ENCODE data around the gene REV1.
"Not testable (repeated sequence)": the region's sequence is repeated elsewhere in the genome, so short reads cannot be mapped to it uniquely, and the experiment has no call there.

Gene REV1

DNA sequence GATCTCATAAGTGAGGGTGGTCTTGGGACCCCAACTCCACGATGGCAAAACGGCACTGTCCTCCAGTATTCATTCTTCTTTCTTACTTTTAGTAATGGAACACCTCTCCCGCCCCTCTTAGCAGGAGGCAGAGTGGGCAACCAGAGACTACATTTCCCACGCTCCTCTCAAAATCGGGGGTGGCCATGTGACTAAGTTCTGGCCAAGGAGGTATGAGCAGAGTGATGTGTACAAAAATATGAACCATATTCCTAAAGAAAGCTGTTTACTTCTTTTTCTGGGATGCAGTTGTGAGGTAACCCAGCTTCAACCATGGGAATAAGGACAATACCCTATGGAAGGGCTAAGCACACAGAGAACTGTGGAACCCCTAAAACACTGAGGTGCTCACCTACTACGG lies 12.8 kb downstream of the REV1 start:
- no peak overlapping the region for H3K4me3 ChIP-seq (ENCODE audit: low read depth, low read length)
- DNase-seq (ENCODE audit: low read depth): no peak
- TF ChIP-seq, protein P1, sequence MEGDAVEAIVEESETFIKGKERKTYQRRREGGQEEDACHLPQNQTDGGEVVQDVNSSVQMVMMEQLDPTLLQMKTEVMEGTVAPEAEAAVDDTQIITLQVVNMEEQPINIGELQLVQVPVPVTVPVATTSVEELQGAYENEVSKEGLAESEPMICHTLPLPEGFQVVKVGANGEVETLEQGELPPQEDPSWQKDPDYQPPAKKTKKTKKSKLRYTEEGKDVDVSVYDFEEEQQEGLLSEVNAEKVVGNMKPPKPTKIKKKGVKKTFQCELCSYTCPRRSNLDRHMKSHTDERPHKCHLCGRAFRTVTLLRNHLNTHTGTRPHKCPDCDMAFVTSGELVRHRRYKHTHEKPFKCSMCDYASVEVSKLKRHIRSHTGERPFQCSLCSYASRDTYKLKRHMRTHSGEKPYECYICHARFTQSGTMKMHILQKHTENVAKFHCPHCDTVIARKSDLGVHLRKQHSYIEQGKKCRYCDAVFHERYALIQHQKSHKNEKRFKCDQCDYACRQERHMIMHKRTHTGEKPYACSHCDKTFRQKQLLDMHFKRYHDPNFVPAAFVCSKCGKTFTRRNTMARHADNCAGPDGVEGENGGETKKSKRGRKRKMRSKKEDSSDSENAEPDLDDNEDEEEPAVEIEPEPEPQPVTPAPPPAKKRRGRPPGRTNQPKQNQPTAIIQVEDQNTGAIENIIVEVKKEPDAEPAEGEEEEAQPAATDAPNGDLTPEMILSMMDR (IDR thresholded peaks at IDR 0.05; ENCODE audit: low read depth, low read length, missing control alignments): no peak

DNA sequence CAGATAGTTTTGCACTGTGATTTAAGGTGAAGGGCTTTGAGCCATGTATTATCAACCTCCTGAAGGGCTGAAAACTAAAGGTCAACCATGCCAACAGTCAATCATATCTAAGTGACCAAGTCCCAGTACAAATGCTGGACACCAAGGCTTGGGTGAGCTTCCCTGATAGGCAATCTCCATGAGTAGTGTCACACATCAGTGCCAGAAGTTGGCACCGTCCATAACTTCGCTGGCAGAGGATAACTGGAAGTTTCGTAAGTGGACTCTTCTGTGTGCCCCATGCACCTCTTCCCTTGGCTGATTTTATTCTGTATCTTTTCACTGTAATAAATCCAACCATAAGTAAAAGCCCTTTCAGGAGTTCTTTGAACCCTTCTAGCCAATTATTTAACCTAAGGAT lies 13.2 kb downstream of the REV1 start:
- no peak for DNase-seq (ENCODE audit: low read depth)
- TF ChIP-seq, protein P1 (IDR thresholded peaks at IDR 0.05; ENCODE audit: low read depth, low read length, missing control alignments): no peak
- no peak overlapping the region for H3K4me3 ChIP-seq (ENCODE audit: low read depth, low read length)

DNA sequence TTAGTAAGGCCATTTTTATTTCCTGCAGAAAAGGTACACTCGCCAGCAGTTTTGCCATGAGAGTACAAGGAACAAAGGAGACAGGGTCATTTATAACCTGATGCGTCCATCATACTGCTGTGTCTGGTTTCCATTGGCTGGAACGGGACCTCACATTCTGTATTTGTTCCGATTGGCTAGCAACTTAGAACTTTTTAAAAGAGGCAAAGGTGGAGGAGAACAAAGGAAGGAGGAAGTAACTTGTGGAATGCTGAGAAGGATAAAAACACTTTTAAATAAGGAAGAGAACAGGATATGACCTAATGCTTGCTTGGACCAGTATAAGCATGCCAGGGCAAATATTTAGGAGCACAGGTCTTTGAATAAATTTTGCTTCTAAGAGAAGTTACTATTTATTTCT lies 14.7 kb downstream of the REV1 start:
- H3K4me3 ChIP-seq (ENCODE audit: low read depth, low read length); DNase-seq (ENCODE audit: low read depth): not testable (repeated sequence)

DNA sequence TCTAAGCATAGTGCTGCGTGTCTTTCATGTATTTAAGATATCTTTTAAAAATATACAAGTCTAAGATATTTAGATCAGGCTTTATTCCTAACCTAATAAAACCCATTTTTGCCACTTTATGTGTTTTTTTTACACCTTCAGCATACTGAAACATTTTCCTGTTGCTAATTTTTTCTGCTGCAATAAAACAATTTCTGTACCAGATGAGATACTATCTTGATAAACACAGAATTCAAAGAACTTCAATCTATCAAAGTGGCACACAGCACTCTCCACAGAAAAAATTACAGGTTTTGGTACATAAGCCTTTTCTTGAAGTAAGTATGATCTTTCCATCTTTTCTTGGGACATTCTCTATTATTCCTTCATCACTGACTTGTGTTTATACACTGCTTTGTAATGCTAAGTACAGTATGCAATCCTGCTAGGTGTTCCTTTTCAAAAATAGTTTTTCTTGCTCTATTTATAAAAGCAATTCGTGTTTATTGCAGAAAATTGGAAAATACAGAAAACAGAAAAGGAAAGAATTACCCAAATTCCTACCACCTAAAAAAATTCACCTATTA lies 16.2 kb downstream of the REV1 start:
- no peak overlapping the region for H3K4me3 ChIP-seq (ENCODE audit: low read depth, low read length)
- TF ChIP-seq, protein P1 (IDR thresholded peaks at IDR 0.05; ENCODE audit: low read depth, low read length, missing control alignments): no peak
- no peak for DNase-seq (ENCODE audit: low read depth)

DNA sequence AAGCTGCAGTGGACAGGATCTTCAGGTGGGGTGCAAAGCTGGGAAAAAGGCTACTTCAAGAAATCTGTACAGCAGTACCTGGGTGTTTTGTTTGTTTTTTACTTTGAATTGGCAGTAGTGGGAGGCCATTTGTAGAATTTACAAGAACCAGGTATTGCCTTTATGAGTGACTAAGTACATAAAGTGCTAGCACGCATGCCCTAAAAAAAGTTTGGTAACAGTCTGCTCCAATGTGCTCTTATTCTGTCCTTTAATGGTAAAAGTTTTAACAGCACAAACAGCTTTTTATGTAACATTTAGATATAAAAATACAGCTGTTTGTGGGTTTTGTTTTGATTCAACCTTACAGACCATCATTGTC lies 17.2 kb downstream of the REV1 start:
- TF ChIP-seq, protein P1 (IDR thresholded peaks at IDR 0.05; ENCODE audit: low read depth, low read length, missing control alignments): no peak
- no peak overlapping the region for H3K4me3 ChIP-seq (ENCODE audit: low read depth, low read length)
- DNase-seq (ENCODE audit: low read depth): no peak

DNA sequence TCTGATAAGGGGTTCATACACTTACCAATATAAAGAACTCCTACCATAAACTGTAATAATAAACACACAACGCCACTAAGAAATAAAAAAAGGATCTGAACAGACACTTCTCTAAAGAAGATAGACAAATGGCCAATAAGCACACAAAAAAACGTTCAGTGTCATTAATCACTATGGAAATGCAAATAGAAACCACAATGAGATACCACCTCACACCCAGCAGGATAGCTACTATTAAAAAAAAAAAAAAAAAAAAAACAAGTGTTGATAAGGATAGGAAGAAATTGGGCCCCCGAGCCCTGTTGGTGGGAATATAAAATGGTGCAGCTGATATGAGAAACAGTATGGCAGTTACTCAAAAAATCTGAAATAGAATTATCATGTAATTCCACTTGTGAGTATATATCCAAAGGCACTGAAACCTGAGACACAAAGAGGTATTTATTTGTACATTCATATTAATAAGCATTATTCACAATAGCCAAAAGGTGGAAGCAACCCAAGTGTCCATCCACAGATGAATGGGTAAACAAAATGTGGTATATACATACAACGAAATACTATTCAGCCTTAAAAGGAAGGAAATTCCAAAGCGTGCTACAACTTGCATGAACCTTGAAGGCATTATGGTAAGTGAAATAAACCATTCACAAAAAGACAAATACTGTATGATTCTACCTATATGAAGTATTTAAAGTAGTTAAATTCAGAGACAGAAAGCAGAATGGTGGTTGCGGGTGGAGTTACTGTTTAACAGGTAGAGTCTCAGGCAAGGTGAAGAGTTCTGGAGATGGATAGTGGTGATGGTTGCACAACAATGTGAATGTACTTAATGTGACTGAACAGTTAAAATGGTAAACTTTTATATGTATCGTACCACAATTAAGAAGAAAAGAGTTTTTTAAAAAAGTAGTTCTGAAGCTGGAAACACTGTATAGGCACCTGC lies 17.9 kb downstream of the REV1 start:
- DNase-seq (ENCODE audit: low read depth): no peak
- TF ChIP-seq, protein P1 (IDR thresholded peaks at IDR 0.05; ENCODE audit: low read depth, low read length, missing control alignments): no peak
- no peak overlapping the region for H3K4me3 ChIP-seq (ENCODE audit: low read depth, low read length)

DNA sequence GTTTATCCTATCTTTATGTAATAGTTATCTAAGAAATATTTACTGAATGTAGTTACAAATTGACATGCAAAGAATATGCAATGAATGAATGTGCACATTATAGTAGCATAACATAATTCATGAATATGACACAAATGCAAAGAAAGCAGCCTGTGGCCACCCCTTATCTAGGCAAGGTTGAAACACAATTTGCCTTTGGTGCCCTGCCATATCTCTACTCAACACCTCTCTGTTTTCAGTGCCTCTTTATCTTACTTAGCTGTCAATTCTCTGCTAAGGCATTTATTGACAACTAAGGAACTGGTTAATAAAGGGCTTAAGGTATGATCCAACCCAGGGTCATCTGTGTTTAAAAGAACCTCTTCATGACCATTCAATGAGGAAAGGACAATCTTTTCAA lies 18.9 kb downstream of the REV1 start:
- DNase-seq (ENCODE audit: low read depth): no peak
- TF ChIP-seq, protein P1 (IDR thresholded peaks at IDR 0.05; ENCODE audit: low read depth, low read length, missing control alignments): no peak
- no peak overlapping the region for H3K4me3 ChIP-seq (ENCODE audit: low read depth, low read length)

DNA sequence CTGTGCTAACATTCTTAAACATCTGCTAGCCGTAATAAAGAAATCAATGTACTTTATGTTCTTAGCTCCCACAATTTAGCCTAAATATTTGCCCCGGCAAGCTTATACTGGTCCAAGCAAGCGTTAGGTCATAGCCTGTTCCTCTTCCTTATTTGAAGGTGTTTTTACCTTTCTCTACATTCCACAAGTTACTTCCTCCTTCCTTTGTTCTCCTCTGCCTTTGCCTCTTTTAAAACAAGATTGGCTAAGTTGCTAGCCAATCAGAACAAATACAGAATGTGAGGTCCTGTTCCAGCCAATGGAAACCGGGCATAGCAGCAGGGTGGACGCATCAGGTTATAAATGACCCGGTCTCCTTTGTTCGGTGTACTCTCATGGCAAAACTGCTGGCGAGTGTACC lies 19.4 kb downstream of the REV1 start:
- not testable (repeated sequence) for H3K4me3 ChIP-seq (ENCODE audit: low read depth, low read length); DNase-seq (ENCODE audit: low read depth)
